HepG2 (cell line): ENCODE results near the gene ROBO2. TPM values are rescaled to one million over a fixed set of nuclear protein-coding genes. Genes with fewer than 3 reads are reported as not detected.

Source experiments
- ATAC-seq: fragments of 200-7000 bp; cut with Tn5 transposase; 3 replicates; pipeline ENCODE4 v1.9.1; 2020; ENCODE audit warnings: mild to moderate bottlenecking, moderate library complexity
- BruUV-seq: library from RNA; stranded (reverse); fragments of 400-500 nt; replicated peaks from 2 replicates; lab custom pipeline; 2021; lab: Mats Ljungman, UMichigan
- CTCF ChIA-PET: fragments of 300-600 bp; formaldehyde crosslinking; extraction: SDS; loops from one replicate; lab custom pipeline; 2021; ENCODE audit warnings: low total read pairs, inconsistent platforms, low intra/inter-chr PET ratio; lab: Yijun Ruan, JAX
- POLR2A ChIA-PET: fragments of 350-600 bp; sonication (Branson Sonifier 250); formaldehyde crosslinking; loops from one replicate; lab custom pipeline; 2020; ENCODE audit warnings: antibody characterized with exemption, inconsistent platforms; lab: Yijun Ruan, JAX
- DNase-seq: peaks from one replicate; pipeline ENCODE4 v3.0.0-alpha.2; 2015; ENCODE audit warnings: low spot score
- FAIRE-seq: peaks from 3 replicates; lab custom pipeline; 2011; peaks lifted over from hg19 to GRCh38; lab: Jason Lieb, UNC
- H2AFZ ChIP-seq: one replicate; pipeline ENCODE4 v1.6.1; 2011; ENCODE audit warnings: low read length, inconsistent platforms
- H3K27ac ChIP-seq: fragments of 300-600 bp; 3 replicates; pipeline ENCODE4 v1.8.0; 2011; ENCODE audit warnings: mixed run types, mild to moderate bottlenecking, mixed read lengths, low read length, inconsistent platforms; ENCODE audit not compliant: insufficient read depth; ENCODE audit errors: extremely low read length
- H3K27me3 ChIP-seq, 2 experiments: fragments of 200-600 bp in 1 of 2; 2 replicates in 1 of 2; 3 replicates in 1 of 2; pipeline versions ENCODE4 v1.6.0 to v1.8.0; 2011; ENCODE audit warnings: low read length in 2 of 2, mild to moderate bottlenecking in 2 of 2, moderate library complexity in 2 of 2, inconsistent platforms in 1 of 2; ENCODE audit not compliant: insufficient read depth in 2 of 2, control insufficient read depth in 1 of 2
- H3K36me3 ChIP-seq, 2 experiments: fragments of 200-600 bp in 1 of 2; replicated peaks in 1 of 2; 2 replicates in 1 of 2; 3 replicates in 1 of 2; pipeline versions ENCODE4 v1.5.1 to v1.8.0; 2011; ENCODE audit warnings: low read length in 2 of 2, inconsistent platforms in 1 of 2; ENCODE audit not compliant: insufficient read depth in 2 of 2, control insufficient read depth in 1 of 2
- H3K4me1 ChIP-seq: 2 replicates; pipeline ENCODE4 v1.5.1; 2012; ENCODE audit warnings: low read length, inconsistent platforms; ENCODE audit not compliant: insufficient read depth
- H3K4me2 ChIP-seq: 2 replicates; pipeline ENCODE4 v1.6.0; 2011; ENCODE audit warnings: low read depth, low read length, inconsistent platforms
- H3K4me3 ChIP-seq, 3 experiments: fragments of 200-600 bp in 1 of 3; sonication (generic), shearing (Covaris generic) in 1 of 3; replicated peaks in 1 of 3; 2 replicates each; pipeline ENCODE4 v1.5.1; 2011 to 2016; ENCODE audit warnings: low read length in 3 of 3, inconsistent platforms in 2 of 3, low read depth in 2 of 3, mild to moderate bottlenecking in 2 of 3, control low read depth in 1 of 3, mixed read lengths in 1 of 3; ENCODE audit not compliant: insufficient read depth in 1 of 3
- H3K79me2 ChIP-seq: one replicate; pipeline ENCODE4 v1.6.1; 2011; ENCODE audit warnings: low read length, inconsistent platforms; ENCODE audit not compliant: insufficient read depth
- H3K9ac ChIP-seq: 2 replicates; pipeline ENCODE4 v1.6.0; 2011; ENCODE audit warnings: mild to moderate bottlenecking, low read depth, low read length, inconsistent platforms; ENCODE audit not compliant: insufficient read depth
- H3K9me3 ChIP-seq: 2 replicates; pipeline ENCODE4 v1.5.1; 2012; ENCODE audit warnings: mild to moderate bottlenecking, low read length
- H4K20me1 ChIP-seq: 2 replicates; pipeline ENCODE4 v1.6.0; 2011; ENCODE audit warnings: inconsistent platforms, mild to moderate bottlenecking, low read length, moderate library complexity; ENCODE audit not compliant: insufficient read depth
- ASH2L ChIP-seq: fragments of 300-600, 200-600 bp; sonication (generic); IDR thresholded peaks from 2 replicates; pipeline ENCODE4 v1.7.0; 2017; ENCODE audit warnings: low read depth, mild to moderate bottlenecking, moderate library complexity, mixed read lengths, low read length; ENCODE audit not compliant: insufficient read length
- EED ChIP-seq: sonication (generic); formaldehyde crosslinking; IDR thresholded peaks from 2 replicates; pipeline ENCODE4 v1.5.0; 2020; ENCODE audit warnings: mild to moderate bottlenecking, missing genetic modification reagents
- ELK4 ChIP-seq: sonication (generic); formaldehyde crosslinking; IDR thresholded peaks from 2 replicates; pipeline ENCODE4 v1.9.0; 2021; ENCODE audit warnings: missing genetic modification reagents, borderline replicate concordance
- MAFF ChIP-seq: IDR thresholded peaks from 2 replicates; pipeline ENCODE4 v1.6.1; 2011; ENCODE audit warnings: low read depth, low read length, improper control_type of control experiment
- MAFK ChIP-seq, 2 experiments: IDR thresholded peaks in 1 of 2; conservative IDR thresholded peaks in 1 of 2; 2 replicates each; pipeline ENCODE4 v1.6.1; 2011; ENCODE audit warnings: improper control_type of control experiment in 2 of 2, low read length in 2 of 2
- MTA1 ChIP-seq: sonication (generic); formaldehyde crosslinking; IDR thresholded peaks from 2 replicates; pipeline ENCODE4 v1.4.0; 2020; ENCODE audit warnings: missing genetic modification reagents, mild to moderate bottlenecking, borderline replicate concordance
- REL ChIP-seq: sonication (generic); formaldehyde crosslinking; conservative IDR thresholded peaks from 2 replicates; pipeline ENCODE4 v1.8.0; 2022; ENCODE audit warnings: mild to moderate bottlenecking, missing genetic modification reagents, moderate library complexity
- SMAD3 ChIP-seq: sonication (generic); formaldehyde crosslinking; IDR thresholded peaks from 2 replicates; pipeline ENCODE4 v1.4.0; 2020; ENCODE audit warnings: missing genetic modification reagents
- YY1 ChIP-seq: IDR thresholded peaks from 2 replicates; pipeline ENCODE4 v1.6.1; 2011; ENCODE audit warnings: low read length, low read depth, moderate library complexity, mild to moderate bottlenecking; ENCODE audit not compliant: insufficient read depth, insufficient replicate concordance
- ZBTB1 ChIP-seq: sonication (generic); formaldehyde crosslinking; IDR thresholded peaks from 2 replicates; pipeline ENCODE4 v1.4.0; 2020; ENCODE audit warnings: missing genetic modification reagents, borderline replicate concordance
- ZBTB14 ChIP-seq: sonication (generic); formaldehyde crosslinking; IDR thresholded peaks from 2 replicates; pipeline ENCODE4 v1.4.0; 2020; ENCODE audit warnings: missing genetic modification reagents
- ZBTB3 ChIP-seq: sonication (generic); formaldehyde crosslinking; IDR thresholded peaks from 2 replicates; pipeline ENCODE4 v1.4.0; 2020; ENCODE audit warnings: low read depth, mild to moderate bottlenecking, moderate library complexity, missing genetic modification reagents, borderline replicate concordance
- ZFX ChIP-seq: sonication (generic); formaldehyde crosslinking; IDR thresholded peaks from 2 replicates; pipeline ENCODE4 v1.4.0; 2020; ENCODE audit warnings: mild to moderate bottlenecking, low read depth, missing genetic modification reagents, moderate library complexity
- ZNF543 ChIP-seq: sonication (generic); formaldehyde crosslinking; IDR thresholded peaks from 2 replicates; pipeline ENCODE4 v1.4.0; 2020; ENCODE audit warnings: mild to moderate bottlenecking, missing genetic modification reagents
- ZNF713 ChIP-seq: sonication (generic); formaldehyde crosslinking; IDR thresholded peaks from 2 replicates; pipeline ENCODE4 v1.4.0; 2020; ENCODE audit warnings: mild to moderate bottlenecking, missing genetic modification reagents
- ZNF792 ChIP-seq: IDR thresholded peaks from 2 replicates; pipeline ENCODE4 v1.6.1; 2016
- ZSCAN9 ChIP-seq: IDR thresholded peaks from 2 replicates; pipeline ENCODE4 v1.6.1; 2016; ENCODE audit warnings: borderline replicate concordance
- WGBS: methylation state at CpG from one replicate; pipeline ENCODE4 v1.1.6; 2017; ENCODE audit warnings: low lambda C conversion rate; 5-methylcytosine and 5-hydroxymethylcytosine counted together
- in situ Hi-C: cut with HindIII; loops from 2 replicates; pipeline ENCODE4 v1.10.0; 2017; ENCODE audit warnings: low pct_unique_long_range_greater_than_20kb; ENCODE audit not compliant: extremely low pct_ligation_motif_present
- intact Hi-C: fragments of 100-400 bp; cut with micrococcal nuclease; formaldehyde crosslinking; loops from one replicate; pipeline ENCODE4 v1.10.0; 2022; ENCODE audit not compliant: unreplicated experiment
- polyA plus RNA-seq, 8 experiments: library from polyadenylated mRNA; depleted of rRNA in 3 of 8; stranded (reverse) in 7 of 8; unstranded in 1 of 8; fragments of >200 nt; fragmentation: Illumina TruSeq in 4 of 8; extraction: Trizol in 4 of 8; gene quantifications; 2 replicates each; pipeline versions ENCODE4 v1.2.1 to v1.2.3, GENCODE V29; 2011 to 2016; ENCODE audit warnings: low read depth in 4 of 8, missing spikeins in 1 of 8, mixed read lengths in 1 of 8; ENCODE audit not compliant: insufficient read depth in 1 of 8
- total RNA-seq, 5 experiments: library from RNA; depleted of rRNA; stranded (reverse); fragments of >200 nt; fragmentation: Illumina TruSeq; extraction: Trizol; gene quantifications; 2 replicates each; pipeline ENCODE4 v1.2.3, GENCODE V29; 2016; ENCODE audit warnings: low read depth in 1 of 5

The ROBO2 gene
- total and polyA plus RNA-seq, 2 of the 13 experiments (the other 11 are each of a cell fraction or from before 2014, with no cell fraction given): not detected

GRCh38 chr3:77535116-77535515 is 495.2 kb downstream of the ROBO2 start:
- Histone ChIP-seq H3K9me3 (no peaks in the 10 kb centered on the region), H3K27me3 (no peaks in the 10 kb centered on the region), H3K9ac (no peak overlapping the region), H3K79me2 (no peaks in the 10 kb centered on the region), H2AFZ (no peak overlapping the region), H3K4me3 (no peak overlapping the region), H4K20me1 (no peaks in the 10 kb centered on the region)
- ATAC-seq (no peak), DNase-seq (no peak), FAIRE-seq (no peak)
- BruUV-seq: no TSS peak
- ChIA-PET CTCF (no interaction called here), POLR2A (no interaction called here)
- 3% methylated on average over 2 of the region's 2 CpGs for WGBS
- TF ChIP-seq ZSCAN9 (CRISPR knock-in tag) (no peak), MAFK (conservative IDR thresholded peaks at IDR 0.05 in 1 of 2, IDR thresholded peaks at IDR 0.05 in 1 of 2; ENCODE audit: low read length in 2 of 2) (peak; percentile 55 to 79), ZNF713 (CRISPR knock-in tag) (no peak), MAFF (peak; percentile 74), ASH2L (no peak), ELK4 (no peak)
- TF ChIP-seq, all 625 proteins: peak for 2
- intact Hi-C loops: no loop called here
- no peaks in the 10 kb centered on the region for H3K36me3 ChIP-seq
- no peak overlapping the region for H3K27ac ChIP-seq
- in situ Hi-C loops: no loop called here
- no peak overlapping the region for H3K4me2 ChIP-seq
- peaks cover 11% of the 10 kb centered on the region; the same call in 1 of the 2 replicates for H3K4me1 ChIP-seq

- Histone ChIP-seq H3K4me3 (no peak overlapping the region), H3K79me2 (no peaks in the 10 kb centered on the region), H3K27me3 (no peaks in the 10 kb centered on the region), H4K20me1 (no peaks in the 10 kb centered on the region), H3K27ac (no peak overlapping the region), H3K4me2 (no peak overlapping the region), H3K4me1 (peaks cover 11% of the 10 kb centered on the region; the same call in 1 of the 2 replicates), H3K36me3 (no peaks in the 10 kb centered on the region), H3K9ac (no peak overlapping the region), H2AFZ (no peak overlapping the region), H3K9me3 (no peaks in the 10 kb centered on the region)
- intact Hi-C loops: no loop called here
- BruUV-seq: no TSS peak
- no peak for DNase-seq
- in situ Hi-C loops: no loop called here
- TF ChIP-seq ZBTB1 (CRISPR knock-in tag) (no peak), MTA1 (CRISPR knock-in tag) (no peak), SMAD3 (CRISPR knock-in tag) (no peak), ZSCAN9 (CRISPR knock-in tag) (no peak), YY1 (no peak), REL (CRISPR knock-in tag) (no peak), EED (CRISPR knock-in tag) (no peak), ZNF543 (CRISPR knock-in tag) (no peak), ZBTB14 (CRISPR knock-in tag) (no peak), ZNF792 (CRISPR knock-in tag) (no peak), ZBTB3 (CRISPR knock-in tag) (no peak), ZFX (CRISPR knock-in tag) (no peak)
- ChIA-PET CTCF (no interaction called here), POLR2A (no interaction called here)
- WGBS: 0% methylated on average over 3 of the region's 3 CpGs
- ATAC-seq: no peak
- FAIRE-seq: no peak
Measured at GRCh38 chr3:77536038-77536775, 496.3 kb downstream of the ROBO2 start.
